NCI-H345 (cell line): ENCODE measurements around the gene LCE2D.

Source experiments
- DNase-seq: peaks from one replicate; lab custom pipeline; 2025; lab: John Stamatoyannopoulos, UW

LCE2D gene

DNA sequence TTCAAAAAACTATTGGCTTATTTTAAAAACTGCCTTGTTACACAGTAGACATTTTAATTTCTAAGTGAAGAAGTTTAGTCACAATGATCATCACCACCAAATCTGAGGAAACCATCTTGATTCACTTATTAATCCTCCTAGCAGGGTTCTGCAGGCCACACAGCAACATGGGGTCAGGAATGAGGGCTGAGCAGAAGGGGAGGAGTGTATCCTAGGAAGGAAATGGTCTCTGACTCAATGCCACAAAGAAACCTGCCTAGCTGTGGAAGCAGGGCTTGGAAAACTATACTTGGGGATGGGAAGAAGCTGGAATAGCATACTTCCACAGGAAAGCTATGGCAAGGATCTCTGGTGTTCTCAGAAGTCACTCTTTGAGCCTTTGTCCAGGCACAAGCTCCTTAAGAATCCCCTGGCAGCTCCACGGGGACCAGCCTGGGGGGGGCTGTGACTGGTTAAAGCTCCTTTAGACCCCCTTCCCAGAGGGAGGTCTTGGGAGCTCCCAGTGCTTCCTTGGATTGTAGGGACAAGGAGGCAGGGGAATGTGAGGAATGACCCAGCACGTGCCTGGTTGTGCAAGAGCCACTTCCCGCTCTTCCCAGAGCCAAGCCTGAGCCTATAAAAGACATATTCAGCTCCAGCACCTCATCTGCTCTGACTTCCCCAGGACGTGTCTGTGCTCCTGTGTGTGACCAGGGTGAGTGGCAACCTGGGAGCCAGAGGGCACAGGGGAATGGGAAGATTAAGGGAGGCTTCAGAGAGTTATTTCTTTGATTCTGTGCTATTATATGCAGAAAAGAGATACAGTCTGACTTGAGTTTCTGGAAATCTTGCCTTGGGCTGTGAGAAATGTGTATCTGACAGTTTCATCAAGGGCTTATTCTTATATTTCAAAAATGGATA is 34.8 kb downstream of the LCE2D start, which contains the start of gene LCE2A:
TSS of gene LCE2A (plus strand) at position 645 of the 900 bp plus-strand sequence. CDS start 557 bp downstream, outside the sequence.
- no peak for DNase-seq

DNA sequence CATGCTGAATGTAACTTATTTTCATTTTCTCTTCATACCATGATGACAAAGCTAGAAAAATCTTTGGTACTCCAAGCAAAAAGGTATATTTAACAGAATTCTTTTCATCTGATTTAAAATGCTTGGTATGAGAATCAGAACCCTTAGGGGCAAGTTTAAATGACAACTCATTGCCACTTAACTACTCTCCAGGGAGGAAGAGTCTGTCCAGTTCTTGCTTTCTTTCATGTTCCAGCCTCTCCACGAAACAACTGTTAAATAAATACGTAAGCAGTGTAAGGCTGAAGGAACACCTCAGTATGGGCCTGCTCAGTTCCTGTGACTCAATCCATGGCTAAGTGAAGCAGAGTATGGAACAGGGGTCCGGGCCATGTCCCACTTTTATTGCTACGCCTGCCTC is 36.6 kb downstream of the LCE2D start:
- no peak for DNase-seq

DNA sequence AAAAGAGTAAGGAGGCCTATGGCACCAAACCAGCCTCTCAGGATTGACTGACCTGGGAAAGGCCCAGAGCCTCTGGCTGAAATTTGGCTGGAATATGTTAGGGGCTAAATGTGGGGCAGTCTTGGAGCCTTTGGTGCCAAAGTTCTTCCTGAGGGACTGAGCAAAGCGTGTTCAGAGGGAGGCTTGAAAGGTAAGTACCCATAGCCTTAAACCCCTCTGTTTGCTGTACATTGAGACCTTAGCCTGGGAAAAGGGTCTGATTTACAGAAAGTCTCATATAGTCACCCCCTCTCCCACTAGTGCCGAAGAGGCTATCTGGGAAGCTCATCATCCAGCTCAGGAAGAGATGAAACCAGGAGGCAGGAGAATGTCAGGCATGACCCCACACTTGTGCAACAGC is 44.7 kb downstream of the LCE2D start, which contains the start of gene LCE4A:
TSS of gene LCE4A (plus strand) at position 301 of the 400 bp plus-strand sequence. CDS start 916 bp downstream, outside the sequence.
- DNase-seq: no peak
